Measurements from ENCODE around the gene FGF19.

FGF19 gene

GRCh38 chr11:69732910-69733309 lies 29.1 kb upstream of the FGF19 start:
- TF ChIP-seq CTCF (IDR thresholded peaks at IDR 0.05; ENCODE audit: control extremely low read depth, extremely low read depth, low read depth, missing control alignments): no peak
- POLR2A ChIA-PET: no interaction called here
- no peak for DNase-seq (ENCODE audit: extremely low spot score)
- CTCF ChIA-PET: no interaction called here

- no peak for DNase-seq (ENCODE audit: extremely low spot score)
- ChIA-PET POLR2A (no interaction called here), CTCF (no interaction called here)
- TF ChIP-seq CTCF (IDR thresholded peaks at IDR 0.05; ENCODE audit: control extremely low read depth, extremely low read depth, low read depth, missing control alignments): no peak
Observed at GRCh38 chr11:69731110-69731509, 27.3 kb upstream of the FGF19 start.

- CTCF ChIA-PET: no interaction called here
Observed at GRCh38 chr11:69730500-69730899, 26.7 kb upstream of the FGF19 start.

GRCh38 chr11:69729252-69729651 lies 25.4 kb upstream of the FGF19 start:
- no peak for DNase-seq (ENCODE audit: extremely low spot score)
- ChIA-PET CTCF (interaction anchor here (1.0 kb wide), 1 partner anchor 10 kb away, joined by 3 read pairs; no protein-coding TSS in a partner anchor), POLR2A (interaction anchor here (0.5 kb wide), 1 partner anchor 479 kb away, joined by 6 read pairs; no protein-coding TSS in a partner anchor)
- no peak for TF ChIP-seq CTCF (IDR thresholded peaks at IDR 0.05; ENCODE audit: control extremely low read depth, extremely low read depth, low read depth, missing control alignments)

More at GRCh38 chr11:69730500-69730899, 26.7 kb upstream of the FGF19 start:
- no peak for TF ChIP-seq CTCF (IDR thresholded peaks at IDR 0.05; ENCODE audit: control extremely low read depth, extremely low read depth, low read depth, missing control alignments)
- POLR2A ChIA-PET: no interaction called here
- no peak for DNase-seq (ENCODE audit: extremely low spot score)

- CTCF ChIA-PET: no interaction called here
- no peak for TF ChIP-seq CTCF (IDR thresholded peaks at IDR 0.05; ENCODE audit: control extremely low read depth, extremely low read depth, low read depth, missing control alignments)
- DNase-seq (ENCODE audit: extremely low spot score): no peak
- POLR2A ChIA-PET: no interaction called here
Observed at GRCh38 chr11:69727266-69727665, 23.4 kb upstream of the FGF19 start.

GRCh38 chr11:69726481-69726880 lies 22.7 kb upstream of the FGF19 start:
- POLR2A ChIA-PET: no interaction called here
- DNase-seq (ENCODE audit: extremely low spot score): no peak
- TF ChIP-seq CTCF (IDR thresholded peaks at IDR 0.05; ENCODE audit: control extremely low read depth, extremely low read depth, low read depth, missing control alignments): no peak
- CTCF ChIA-PET: no interaction called here

- no peak for TF ChIP-seq CTCF (IDR thresholded peaks at IDR 0.05; ENCODE audit: control extremely low read depth, extremely low read depth, low read depth, missing control alignments)
- DNase-seq (ENCODE audit: extremely low spot score): no peak
- POLR2A ChIA-PET: no interaction called here
- CTCF ChIA-PET: no interaction called here
Observed at GRCh38 chr11:69726019-69726418, 22.2 kb upstream of the FGF19 start.
